Chondrocyte (in vitro differentiated cells): ENCODE measurements around the gene OR2L5. TPM values are rescaled to one million over a fixed set of nuclear protein-coding genes. Genes with fewer than 3 reads are reported as not detected.

Experiments used
- DNase-seq: peaks from one replicate; pipeline ENCODE4 v3.0.0; 2021; ENCODE audit warnings: mixed read lengths, low spot score
- H3K27ac Mint-ChIP-seq: one replicate; pipeline ENCODE4 v1.8.0; 2021; ENCODE audit warnings: mild to moderate bottlenecking, moderate library complexity, mixed read lengths; ENCODE audit not compliant: unreplicated experiment
- H3K27me3 Mint-ChIP-seq: 2 replicates; pipeline ENCODE4 v1.8.0; 2021; ENCODE audit warnings: low read depth, mixed read lengths
- H3K36me3 Mint-ChIP-seq: 2 replicates; pipeline ENCODE4 v1.8.0; 2021; ENCODE audit warnings: low read depth, mixed read lengths
- H3K4me1 Mint-ChIP-seq: 2 replicates; pipeline ENCODE4 v1.8.0; 2021; ENCODE audit warnings: low read depth, mild to moderate bottlenecking, mixed read lengths
- H3K4me3 Mint-ChIP-seq: one replicate; pipeline ENCODE4 v1.8.0; 2021; ENCODE audit warnings: mild to moderate bottlenecking, moderate library complexity, mixed read lengths; ENCODE audit not compliant: unreplicated experiment
- H3K9me3 Mint-ChIP-seq: 2 replicates; pipeline ENCODE4 v1.8.0; 2021; ENCODE audit warnings: low read depth, mixed read lengths
- CTCF ChIP-seq: fragments of 200-600 bp; sonication (generic); IDR thresholded peaks from 2 replicates; pipeline ENCODE4 v1.5.0; 2021; ENCODE audit warnings: antibody characterized with exemption, mild to moderate bottlenecking, moderate library complexity
- long read RNA-seq: library from polyadenylated mRNA; stranded (forward); transcript quantifications from one replicate; pipeline ENCODE4 v2.0.0, GENCODE V29; 2021
- total RNA-seq: library from RNA; stranded (reverse); gene quantifications from 3 replicates; pipeline ENCODE4 v1.2.1, GENCODE V29; 2021

OR2L5 gene
- not detected in 3 replicates for total RNA-seq
- long read RNA-seq, result 0 reads

GRCh38 chr1:248013229-248013710 is at the start of gene OR2L5:
Gene OR2L5 (plus strand): TSS chr1:248013660. CDS start chr1:248021948, 8,288 bp downstream.
- H3K9me3 Mint-ChIP-seq, result peaks cover 71% of the 10 kb centered on the region
- no peak for DNase-seq
- peaks cover 5% of the 10 kb centered on the region for H3K36me3 Mint-ChIP-seq
- no peaks in the 10 kb centered on the region for H3K27me3 Mint-ChIP-seq
- TF ChIP-seq CTCF, result no peak
- no peak within 1 kb of the TSS for H3K4me3 Mint-ChIP-seq
- no peak within 1 kb of the TSS for H3K27ac Mint-ChIP-seq
- H3K4me1 Mint-ChIP-seq, result no peaks in the 10 kb centered on the region

GRCh38 chr1:247964933-247965332 is 48.5 kb upstream of the OR2L5 start, which contains the start of gene OR2AK2:
Gene OR2AK2 (plus strand): TSS chr1:247965233. CDS start chr1:247965377, 144 bp downstream.
- H3K27ac Mint-ChIP-seq, result no peak within 1 kb of the TSS
- H3K4me1 Mint-ChIP-seq, result no peaks in the 10 kb centered on the region
- no peak for TF ChIP-seq CTCF
- H3K36me3 Mint-ChIP-seq, result no peaks in the 10 kb centered on the region
- H3K9me3 Mint-ChIP-seq, result peaks cover 44% of the 10 kb centered on the region
- DNase-seq, result no peak
- H3K27me3 Mint-ChIP-seq, result no peaks in the 10 kb centered on the region
- H3K4me3 Mint-ChIP-seq, result no peak within 1 kb of the TSS

GRCh38 chr1:247966532-247967204 is 46.8 kb upstream of the OR2L5 start:
- TF ChIP-seq CTCF, result no peak
- Mint-ChIP-seq H3K4me1 (no peaks in the 10 kb centered on the region), H3K9me3 (peaks cover 38% of the 10 kb centered on the region), H3K36me3 (no peaks in the 10 kb centered on the region), H3K27ac (no peak overlapping the region), H3K27me3 (no peaks in the 10 kb centered on the region), H3K4me3 (no peak overlapping the region)
- no peak for DNase-seq

GRCh38 chr1:247992986-247993385 is 20.5 kb upstream of the OR2L5 start:
- Mint-ChIP-seq H3K36me3 (no peaks in the 10 kb centered on the region), H3K27ac (no peak overlapping the region), H3K4me3 (no peak overlapping the region), H3K27me3 (no peaks in the 10 kb centered on the region), H3K9me3 (peaks cover 43% of the 10 kb centered on the region), H3K4me1 (no peaks in the 10 kb centered on the region)
- TF ChIP-seq CTCF, result no peak
- DNase-seq, result no peak

DNA sequence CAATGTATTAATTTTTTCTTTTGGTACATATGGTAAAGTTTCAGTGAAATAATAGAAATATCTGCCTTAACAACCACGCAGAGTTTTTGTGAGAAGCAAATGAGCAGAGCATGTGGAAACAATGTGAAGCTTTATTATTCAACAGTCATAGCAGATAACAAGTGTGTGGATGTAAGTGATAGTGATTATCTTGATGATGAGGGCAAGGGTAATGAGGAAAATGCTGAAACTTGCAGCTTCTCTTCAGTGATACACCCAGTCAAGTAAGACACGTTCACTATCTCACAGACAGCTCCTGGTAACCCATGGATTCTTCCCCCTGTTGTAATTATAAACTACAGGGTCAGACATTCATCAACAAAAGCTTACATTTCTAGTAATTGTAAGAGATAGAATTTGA is 14.6 kb upstream of the OR2L5 start:
- no peak for TF ChIP-seq CTCF
- Mint-ChIP-seq H3K27me3 (no peaks in the 10 kb centered on the region), H3K4me1 (no peaks in the 10 kb centered on the region), H3K36me3 (no peaks in the 10 kb centered on the region), H3K27ac (no peak overlapping the region), H3K9me3 (peaks cover 43% of the 10 kb centered on the region), H3K4me3 (no peak overlapping the region)
- DNase-seq, result no peak
